Prostate gland (tissue), 2 donors: ENCODE results near the gene RILPL1.

Experiments used
- CTCF ChIP-seq, 4 experiments: fragments of 200-600 bp in 2 of 4; fragments of 450-650 bp in 2 of 4; sonication (generic) in 2 of 4; IDR thresholded peaks; 1 replicate in 3 of 4; 2 replicates in 1 of 4; pipeline ENCODE4 v1.5.1; 2016 to 2019; ENCODE audit warnings: antibody characterized with exemption in 4 of 4, mild to moderate bottlenecking in 2 of 4, moderate library complexity in 2 of 4
- POLR2A ChIP-seq: fragments of 450-650 bp; IDR thresholded peaks from one replicate; pipeline ENCODE4 v1.6.1; 2016; ENCODE audit warnings: antibody characterized with exemption, mild to moderate bottlenecking
- POLR2AphosphoS5 ChIP-seq: sonication (generic); formaldehyde crosslinking; IDR thresholded peaks from one replicate; pipeline ENCODE4 v1.6.1; 2017; ENCODE audit warnings: antibody characterized with exemption

GRCh38 chr12:123531091-123531490 is 2.4 kb downstream of the RILPL1 start:
- no peak for TF ChIP-seq POLR2A
- no peak for TF ChIP-seq CTCF (IDR thresholded peaks at IDR 0.05)
- peak; percentile 26 for TF ChIP-seq POLR2AphosphoS5
